ENCODE measurements around the gene TMA7B. TPM values are rescaled to one million over a fixed set of nuclear protein-coding genes. Genes with fewer than 3 reads are reported as not detected.

Gene TMA7B
- total and polyA plus RNA-seq, 7 donors = 0.41 TPM; not detected in 6

DNA sequence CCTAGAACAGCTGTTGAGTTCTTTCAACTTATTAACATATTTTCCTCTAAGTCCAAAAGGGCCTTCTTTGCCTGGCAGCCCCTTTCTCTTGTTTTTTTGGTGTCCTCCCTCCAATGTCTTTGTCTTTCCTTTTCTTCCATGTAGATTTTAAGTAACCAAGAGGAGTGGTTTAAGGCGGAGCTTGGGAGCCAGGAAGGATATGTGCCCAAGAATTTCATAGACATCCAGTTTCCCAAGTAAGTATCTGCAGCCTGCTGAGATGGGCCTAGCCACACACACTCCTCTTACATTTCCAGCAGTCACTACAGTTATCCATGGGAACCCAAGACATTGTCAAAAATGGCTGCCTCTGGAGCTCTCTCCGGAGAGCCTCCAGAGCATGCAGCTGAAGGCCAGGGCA lies 4.5 kb upstream of the TMA7B start:
- no peaks in the 10 kb centered on the region for H3K9me3 ChIP-seq
- H3K36me3 ChIP-seq = no peaks in the 10 kb centered on the region
- no peak for TF ChIP-seq EP300 (IDR thresholded peaks at IDR 0.05)
- no peak for TF ChIP-seq POLR2AphosphoS5 (IDR thresholded peaks at IDR 0.05)
- no peak for TF ChIP-seq POLR2A (IDR thresholded peaks at IDR 0.05)
- TF ChIP-seq CTCF (IDR thresholded peaks at IDR 0.05) = no peak
- no peaks in the 10 kb centered on the region for H3K4me1 ChIP-seq
- H3K4me3 ChIP-seq = no peak overlapping the region
- DNase-seq = no peak
- H3K27me3 ChIP-seq = peaks cover 0 to 3% (median 0%) of the 10 kb centered on the region in 3 donors
- intact Hi-C loops (cut with DNase I) = no loop called here
- WGBS, 2 donors = 97% methylated on average over 2 of the region's 2 CpGs
- no peak overlapping the region for H3K27ac ChIP-seq

DNA sequence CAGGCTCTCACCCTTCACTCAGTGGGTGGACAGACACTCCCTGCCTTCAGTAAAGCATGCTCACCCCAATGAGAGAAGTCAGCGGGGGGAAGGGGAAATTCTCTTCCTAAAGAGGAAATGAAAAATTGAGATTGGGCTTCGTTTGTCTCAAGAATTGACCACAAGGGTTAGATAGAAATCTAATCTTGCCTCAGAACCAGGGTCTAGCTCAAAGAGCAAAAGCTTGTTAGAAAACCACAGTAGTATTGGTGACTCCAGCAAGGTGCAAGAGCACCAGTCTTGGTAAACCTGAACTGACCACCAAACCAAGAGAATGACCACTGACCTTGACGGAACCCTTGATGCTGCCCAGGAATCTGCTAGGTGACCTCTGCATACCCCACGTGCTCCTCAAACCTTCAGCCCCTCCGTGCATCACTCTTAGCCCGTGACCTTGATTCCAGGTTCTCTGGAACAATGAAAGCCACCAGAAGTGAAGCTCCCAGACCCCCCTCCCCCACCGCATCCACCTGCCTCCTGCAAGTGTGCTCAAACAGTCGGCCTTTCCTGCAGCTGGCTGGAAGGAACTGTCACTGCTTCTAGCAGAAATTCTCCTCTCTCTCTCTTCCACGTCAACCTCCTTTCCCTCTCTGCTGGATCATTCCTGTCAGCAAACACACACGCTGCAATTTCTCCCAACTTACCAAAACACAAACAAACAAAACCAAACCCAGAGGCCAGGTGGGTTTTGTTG lies 3.1 kb upstream of the TMA7B start:
- TF ChIP-seq POLR2A (IDR thresholded peaks at IDR 0.05) = no peak
- no peak for TF ChIP-seq EP300 (IDR thresholded peaks at IDR 0.05)
- TF ChIP-seq CTCF (IDR thresholded peaks at IDR 0.05) = no peak
- TF ChIP-seq POLR2AphosphoS5 (IDR thresholded peaks at IDR 0.05) = no peak
- Histone ChIP-seq H3K36me3 (no peaks in the 10 kb centered on the region), H3K27me3 (peaks cover 0 to 3% (median 0%) of the 10 kb centered on the region in 3 donors), H3K9me3 (no peaks in the 10 kb centered on the region), H3K4me1 (no peaks in the 10 kb centered on the region), H3K27ac (no peak overlapping the region), H3K4me3 (no peak overlapping the region)
- no peak for DNase-seq
- intact Hi-C loops (cut with DNase I) = no loop called here
- WGBS, 2 donors = 47 to 61% methylated on average over 10 of the region's 10 CpGs

DNA sequence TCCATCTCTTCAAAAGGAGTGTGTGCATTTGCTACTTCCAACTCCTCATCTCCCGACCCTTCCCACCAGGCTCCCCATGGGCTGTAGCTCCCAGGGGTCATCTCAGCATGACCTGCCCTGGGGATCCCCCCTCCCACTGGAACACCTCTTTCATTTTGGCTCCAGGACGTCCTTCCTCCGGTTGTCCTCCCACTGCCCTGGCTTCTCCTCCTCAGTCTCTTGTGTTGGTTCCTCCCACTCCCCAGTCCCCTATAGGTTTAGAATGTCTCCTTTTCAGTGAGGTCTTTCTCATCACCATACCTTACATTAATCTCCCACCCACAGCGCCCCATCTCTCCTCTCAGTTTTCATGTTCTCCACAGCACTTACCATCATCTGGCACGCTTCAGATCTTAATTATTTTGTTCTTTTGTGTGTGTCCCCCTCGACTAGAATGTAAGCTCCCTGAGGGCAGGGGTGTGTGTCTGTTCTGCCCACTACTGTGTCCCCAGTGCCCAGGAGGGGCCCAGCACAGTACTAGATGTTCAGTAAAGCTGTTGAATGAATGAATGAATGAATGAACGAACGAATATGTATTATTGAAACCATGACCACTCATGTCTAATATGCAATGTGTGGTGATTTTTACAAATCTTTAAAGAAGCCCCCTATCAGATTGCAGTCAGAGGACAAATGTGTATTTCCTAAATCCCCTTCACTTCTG lies 2.0 kb upstream of the TMA7B start:
- H3K9me3 ChIP-seq = no peaks in the 10 kb centered on the region
- no peak overlapping the region for H3K4me3 ChIP-seq
- no peak overlapping the region for H3K27ac ChIP-seq
- no peak for TF ChIP-seq POLR2A (IDR thresholded peaks at IDR 0.05)
- TF ChIP-seq CTCF (IDR thresholded peaks at IDR 0.05) = no peak
- TF ChIP-seq POLR2AphosphoS5 (IDR thresholded peaks at IDR 0.05) = no peak
- no peak for TF ChIP-seq EP300 (IDR thresholded peaks at IDR 0.05)
- H3K27me3 ChIP-seq = peaks cover 0 to 3% (median 0%) of the 10 kb centered on the region in 3 donors
- 84 to 85% methylated on average over 8 of the region's 8 CpGs for WGBS, 2 donors
- H3K4me1 ChIP-seq = no peaks in the 10 kb centered on the region
- no peaks in the 10 kb centered on the region for H3K36me3 ChIP-seq
- intact Hi-C loops (cut with DNase I) = no loop called here
- no peak for DNase-seq

GRCh38 chr22:39958949-39959639 lies 1.1 kb upstream of the TMA7B start:
- peaks cover 0 to 3% (median 0%) of the 10 kb centered on the region in 3 donors for H3K27me3 ChIP-seq
- H3K4me1 ChIP-seq = no peaks in the 10 kb centered on the region
- WGBS, 2 donors = 79 to 88% methylated on average over 11 of the region's 11 CpGs
- intact Hi-C loops (cut with DNase I) = no loop called here
- no peak for DNase-seq
- TF ChIP-seq CTCF (IDR thresholded peaks at IDR 0.05) (no peak), POLR2A (IDR thresholded peaks at IDR 0.05) (no peak), POLR2AphosphoS5 (IDR thresholded peaks at IDR 0.05) (no peak), EP300 (IDR thresholded peaks at IDR 0.05) (no peak)
- H3K36me3 ChIP-seq = no peaks in the 10 kb centered on the region
- H3K27ac ChIP-seq = no peak overlapping the region
- H3K9me3 ChIP-seq = no peaks in the 10 kb centered on the region
- no peak overlapping the region for H3K4me3 ChIP-seq
